Hepatocyte (in vitro differentiated cells): Measurements from ENCODE around the gene CDK14. TPM values are rescaled to one million over a fixed set of nuclear protein-coding genes. Genes with fewer than 3 reads are reported as not detected.

Experiments
- DNase-seq: peaks from one replicate; pipeline ENCODE4 v3.0.0-alpha.2; 2016; ENCODE audit warnings: low spot score
- H2AFZ ChIP-seq: fragments of 200-600 bp; sonication (generic); 2 replicates; pipeline ENCODE4 v1.6.0; 2016; ENCODE audit warnings: antibody characterized with exemption, mild to moderate bottlenecking
- H3K27ac ChIP-seq: fragments of 200-600 bp; sonication (generic); 2 replicates; pipeline ENCODE4 v1.5.1; 2016; ENCODE audit warnings: mild to moderate bottlenecking
- H3K27me3 ChIP-seq: fragments of 200-600 bp; sonication (generic); 2 replicates; pipeline ENCODE4 v1.6.1; 2016
- H3K36me3 ChIP-seq: fragments of 200-600 bp; sonication (generic); replicated peaks from 2 replicates; pipeline ENCODE4 v1.5.1; 2016; ENCODE audit warnings: low read depth; ENCODE audit not compliant: insufficient read depth
- H3K4me1 ChIP-seq: fragments of 200-600 bp; sonication (generic); 2 replicates; pipeline ENCODE4 v1.5.1; 2016; ENCODE audit warnings: mild to moderate bottlenecking, moderate library complexity; ENCODE audit not compliant: insufficient read depth
- H3K4me2 ChIP-seq: fragments of 200-600 bp; sonication (generic); 2 replicates; pipeline ENCODE4 v1.6.0; 2016
- H3K4me3 ChIP-seq: fragments of 200-600 bp; sonication (generic); 2 replicates; pipeline ENCODE4 v1.5.1; 2016; ENCODE audit warnings: mild to moderate bottlenecking
- H3K79me2 ChIP-seq: fragments of 200-600 bp; sonication (generic); 2 replicates; pipeline ENCODE4 v1.6.0; 2017; ENCODE audit warnings: mild to moderate bottlenecking
- H3K9me2 ChIP-seq: fragments of 200-600 bp; sonication (generic); replicated peaks from 2 replicates; pipeline ENCODE4 v1.6.0; 2017; ENCODE audit warnings: mild to moderate bottlenecking; ENCODE audit not compliant: insufficient read depth
- H3K9me3 ChIP-seq: fragments of 200-600 bp; sonication (generic); 2 replicates; pipeline ENCODE4 v1.5.1; 2016; ENCODE audit warnings: low read depth, mild to moderate bottlenecking
- H4K20me1 ChIP-seq: fragments of 200-600 bp; sonication (generic); 2 replicates; pipeline ENCODE4 v1.6.0; 2016; ENCODE audit warnings: mild to moderate bottlenecking; ENCODE audit not compliant: insufficient read depth, poor library complexity, severe bottlenecking
- CTCF ChIP-seq: fragments of 200-600 bp; sonication (generic); IDR thresholded peaks from 2 replicates; pipeline ENCODE4 v1.5.1; 2016; ENCODE audit warnings: antibody characterized with exemption, mild to moderate bottlenecking; ENCODE audit not compliant: poor library complexity
- EZH2 ChIP-seq: fragments of 200-600 bp; sonication (generic); IDR thresholded peaks from 2 replicates; pipeline ENCODE4 v1.6.1; 2016; ENCODE audit warnings: antibody characterized with exemption, mild to moderate bottlenecking, borderline replicate concordance
- EZH2phosphoT487 ChIP-seq: fragments of 200-600 bp; sonication (generic); IDR thresholded peaks from one replicate; pipeline ENCODE4 v1.6.1; 2018; ENCODE audit warnings: antibody characterized with exemption, mild to moderate bottlenecking, low read depth, moderate library complexity; ENCODE audit not compliant: unreplicated experiment, severe bottlenecking
- WGBS: methylation state at CpG from one replicate; pipeline ENCODE4 v1.1.6; 2016; ENCODE audit warnings: low lambda C conversion rate; ENCODE audit errors: missing lambda C conversion rate; 5-methylcytosine and 5-hydroxymethylcytosine counted together
- polyA plus RNA-seq: library from polyadenylated mRNA; unstranded; fragments of >200 nt; fragmentation: Nextera tagmentation; extraction: Ambion mirVana; gene quantifications from 2 replicates; pipeline ENCODE4 v1.2.1, GENCODE V29; 2016
- total RNA-seq: library from RNA; depleted of rRNA; stranded (reverse); fragments of >200 nt; gene quantifications from 2 replicates; pipeline ENCODE4 v1.2.3, GENCODE V29; 2014

Gene CDK14
- total and polyA plus RNA-seq, 2 experiments from 2014 or later: 8.6 to 23.5 TPM

- Histone ChIP-seq H4K20me1 (no peaks in the 10 kb centered on the region), H3K4me3 (no peak overlapping the region), H3K79me2 (no peaks in the 10 kb centered on the region), H3K4me2 (no peak overlapping the region), H3K27ac (no peak overlapping the region), H3K36me3 (no peaks in the 10 kb centered on the region), H3K9me3 (no peaks in the 10 kb centered on the region), H3K27me3 (no peaks in the 10 kb centered on the region), H2AFZ (no peak overlapping the region), H3K9me2 (no peaks in the 10 kb centered on the region), H3K4me1 (peaks cover 7% of the 10 kb centered on the region)
- WGBS: 56% methylated on average over 1 of the region's 1 CpG
- TF ChIP-seq CTCF (no peak), EZH2phosphoT487 (no peak), EZH2 (no peak)
- DNase-seq: no peak
Observed at GRCh38 chr7:90570373-90570959, 25.7 kb upstream of the CDK14 start.

GRCh38 chr7:90574146-90574819, 21.8 kb upstream of the CDK14 start:
- no peaks in the 10 kb centered on the region for H3K79me2 ChIP-seq
- no peaks in the 10 kb centered on the region for H3K36me3 ChIP-seq
- peak overlapping the region; percentile 46 for H3K27ac ChIP-seq
- peaks cover 7% of the 10 kb centered on the region for H3K4me1 ChIP-seq
- no peaks in the 10 kb centered on the region for H3K27me3 ChIP-seq
- TF ChIP-seq EZH2phosphoT487: no peak
- no peak for TF ChIP-seq CTCF
- no peak for TF ChIP-seq EZH2
- peak; percentile 47 for DNase-seq
- 21% methylated on average over 3 of the region's 3 CpGs for WGBS
- H3K4me2 ChIP-seq: peak overlapping the region; percentile 51
- H2AFZ ChIP-seq: peak overlapping the region; percentile 13
- H4K20me1 ChIP-seq: no peaks in the 10 kb centered on the region
- H3K9me2 ChIP-seq: no peaks in the 10 kb centered on the region
- H3K9me3 ChIP-seq: no peaks in the 10 kb centered on the region
- H3K4me3 ChIP-seq: no peak overlapping the region

GRCh38 chr7:90574820-90575187, 21.3 kb upstream of the CDK14 start:
- DNase-seq: no peak
- H3K36me3 ChIP-seq: no peaks in the 10 kb centered on the region
- no peaks in the 10 kb centered on the region for H3K9me2 ChIP-seq
- no peaks in the 10 kb centered on the region for H3K9me3 ChIP-seq
- 50% methylated on average over 1 of the region's 1 CpG for WGBS
- no peak overlapping the region for H3K4me3 ChIP-seq
- peak overlapping the region; percentile 46 for H3K27ac ChIP-seq
- TF ChIP-seq EZH2 (no peak), EZH2phosphoT487 (no peak), CTCF (no peak)
- peaks cover 7% of the 10 kb centered on the region for H3K4me1 ChIP-seq
- peak overlapping the region; percentile 51 for H3K4me2 ChIP-seq
- H3K79me2 ChIP-seq: no peaks in the 10 kb centered on the region
- no peaks in the 10 kb centered on the region for H4K20me1 ChIP-seq
- no peak overlapping the region for H2AFZ ChIP-seq
- no peaks in the 10 kb centered on the region for H3K27me3 ChIP-seq
